Psoas muscle (tissue), 8 donors: ENCODE results near the gene CD19. TPM values are rescaled to one million over a fixed set of nuclear protein-coding genes. Genes with fewer than 3 reads are reported as not detected.
A peak's percentile ranks its signal among the peaks of the same experiment; 100 is the strongest.
"Not testable (repeated sequence)": the region's sequence is repeated elsewhere in the genome, so short reads cannot be mapped to it uniquely, and the experiment has no call there.

ENCODE experiments used
- ATAC-seq, 4 donors: fragments of 200-7000 bp; cut with Tn5 transposase; one replicate each; pipeline ENCODE4 v1.9.1; 2020; ENCODE audit warnings: moderate library complexity in 3 of 4, mild to moderate bottlenecking in 2 of 4
- DNase-seq, 2 donors: peaks; one replicate each; pipeline ENCODE4 v3.0.0-alpha.2; 2020
- H3K27ac ChIP-seq: fragments of 200-600 bp; one replicate; pipeline ENCODE4 v1.8.0; 2022
- H3K27me3 ChIP-seq, 3 donors: fragments of 200-600 bp in 1 of 3; one replicate each; pipeline versions ENCODE4 v1.6.1 to v1.8.0; 2013 to 2022; ENCODE audit warnings: low read length in 2 of 3, mild to moderate bottlenecking in 2 of 3, moderate library complexity in 1 of 3; ENCODE audit not compliant: insufficient read depth in 3 of 3
- H3K36me3 ChIP-seq, 2 donors: fragments of 200-600 bp in 1 of 2; one replicate each; pipeline versions ENCODE4 v1.6.1 to v1.8.0; 2013 to 2022; ENCODE audit warnings: low read depth in 1 of 2, mild to moderate bottlenecking in 1 of 2, moderate library complexity in 1 of 2; ENCODE audit not compliant: insufficient read depth in 1 of 2
- H3K4me1 ChIP-seq: fragments of 200-600 bp; one replicate; pipeline ENCODE4 v1.8.0; 2022
- H3K4me3 ChIP-seq: fragments of 200-600 bp; one replicate; pipeline ENCODE4 v1.8.0; 2022; ENCODE audit warnings: mild to moderate bottlenecking
- H3K9me3 ChIP-seq: fragments of 200-600 bp; one replicate; pipeline ENCODE4 v1.8.0; 2022
- CTCF ChIP-seq: fragments of 200-600 bp; IDR thresholded peaks from one replicate; pipeline ENCODE4 v1.8.0; 2022; ENCODE audit warnings: antibody characterized with exemption
- WGBS, 3 donors: extraction: QIAGEN DNeasy Blood & Tissue Kit; methylation state at CpG; one replicate each; pipeline versions ENCODE4 v1.1.6 to v1.1.7; 2013; 5-methylcytosine and 5-hydroxymethylcytosine counted together
- intact Hi-C, 2 donors: fragments of 100-400 bp; cut with DNase I; formaldehyde crosslinking; loops; one replicate each; pipeline versions ENCODE4 v1.11.0 to v1.14.2; 2022
- polyA plus RNA-seq, 3 donors: library from polyadenylated mRNA; stranded (reverse); fragments of 200-250 nt; gene quantifications; one replicate each; pipeline ENCODE4 v1.2.3, GENCODE V29; 2013
- total RNA-seq, 4 donors: library from RNA; stranded (reverse); fragmentation: NEBNext Ultra II Directional in 2 of 4; extraction: Animal tissue kit (Norgen Biotek cat#: 25700) in 2 of 4; gene quantifications; one replicate each; pipeline versions ENCODE4 v1.2.1 to v1.2.4, GENCODE V29; 2021 to 2023
- donor health status: healthy with polysubstance abuse.
- donor health status: DM: no; HTN: no; CAD: no; lungs with moderate emphysema.
- donor health status: Bipolar disorder and iron deficiency.
- donor health status: healthy.
- donor health status: DM: yes; HTN: yes; CAD: no.
- donor health status: DM: no; HTN: no; CAD: no.
- donor health status: DM: no; HTN: no; CAD: no.
- donor health status: DM: yes; HTN: yes; CAD: no.

The CD19 gene
- total and polyA plus RNA-seq, 7 donors = 0.10 to 0.32 (median 0.15) TPM; not detected in 3

- Histone ChIP-seq H3K27ac (no peak overlapping the region), H3K27me3 (no peaks in the 10 kb centered on the region), H3K9me3 (no peaks in the 10 kb centered on the region), H3K4me1 (no peaks in the 10 kb centered on the region), H3K36me3 (peaks cover 0 to 41% of the 10 kb centered on the region in 2 donors), H3K4me3 (no peak overlapping the region)
- intact Hi-C loops = no loop called here
- WGBS, 3 donors = 87 to 91% (median 90%) methylated on average over 4 of the region's 4 CpGs
- ATAC-seq (no peak), DNase-seq (no peak)
- no peak for TF ChIP-seq CTCF
Observed at GRCh38 chr16:28967156-28967555, 35.4 kb downstream of the CD19 start.

GRCh38 chr16:28969696-28970095 lies 37.9 kb downstream of the CD19 start:
- not testable (repeated sequence) for H3K4me3 ChIP-seq, H3K27me3 ChIP-seq, H3K9me3 ChIP-seq, DNase-seq, ATAC-seq, H3K4me1 ChIP-seq, H3K27ac ChIP-seq
- WGBS, 3 donors = 87 to 91% (median 90%) methylated on average over 2 of the region's 2 CpGs
- intact Hi-C loops = loop anchor here in 1 of 2 donors (10.0 kb wide), 1 partner anchor 1505 kb away; no protein-coding TSS in a partner anchor
- H3K36me3 ChIP-seq = peaks cover 0 to 16% of the 10 kb centered on the region in 2 donors

GRCh38 chr16:28974007-28974436 lies 42.3 kb downstream of the CD19 start:
- ATAC-seq = peak; percentile 13 to 66 (median 58)
- H3K4me3 ChIP-seq = peak overlapping the region; percentile 99
- H3K27ac ChIP-seq = peak overlapping the region; percentile 79
- H3K36me3 ChIP-seq = peaks cover 5 to 25% of the 10 kb centered on the region in 2 donors
- WGBS, 3 donors = 0% methylated on average over 17 of the region's 17 CpGs
- H3K27me3 ChIP-seq = no peaks in the 10 kb centered on the region
- TF ChIP-seq CTCF = peak; percentile 48
- H3K4me1 ChIP-seq = peaks cover 12% of the 10 kb centered on the region
- H3K9me3 ChIP-seq = no peaks in the 10 kb centered on the region
- intact Hi-C loops = loop anchor here in 1 of 2 donors (10.0 kb wide), 1 partner anchor 1509 kb away; no protein-coding TSS in a partner anchor
- DNase-seq = peak; percentile 59 to 70

- 0 to 1% (median 0%) methylated on average over 50 to 60 of the region's 60 CpGs for WGBS, 3 donors
- TF ChIP-seq CTCF = no peak
Observed at GRCh38 chr16:28974437-28975157, 42.8 kb downstream of the CD19 start, which contains the start of gene SPNS1. Gene SPNS1, plus strand, starts transcription at chr16:28974778. Its CDS starts 374 bp downstream, at chr16:28975152.

GRCh38 chr16:28975158-28975599 lies 43.4 kb downstream of the CD19 start:
- Histone ChIP-seq H3K4me3 (peak overlapping the region; percentile 99), H3K36me3 (peaks cover 9 to 37% of the 10 kb centered on the region in 2 donors), H3K27ac (peak overlapping the region; percentile 79), H3K9me3 (no peaks in the 10 kb centered on the region), H3K27me3 (no peaks in the 10 kb centered on the region), H3K4me1 (peaks cover 12% of the 10 kb centered on the region)
- intact Hi-C loops = loop anchor here in 1 of 2 donors (10.0 kb wide), 1 partner anchor 1510 kb away; no protein-coding TSS in a partner anchor
- no peak for DNase-seq
- ATAC-seq = peak in 3 of 4 donors; percentile 5 to 11 (median 9)
- 4 to 6% (median 5%) methylated on average over 29 to 30 of the region's 30 CpGs for WGBS, 3 donors
- TF ChIP-seq CTCF = no peak

More at GRCh38 chr16:28974437-28975157, 42.8 kb downstream of the CD19 start, which contains the start of gene SPNS1:
- peak; percentile 98 to 99 for DNase-seq
- Histone ChIP-seq H3K9me3 (no peaks in the 10 kb centered on the region), H3K27me3 (no peaks in the 10 kb centered on the region), H3K4me3 (peak within 1 kb of the TSS; percentile 99), H3K27ac (peak within 1 kb of the TSS; percentile 79), H3K4me1 (peaks cover 12% of the 10 kb centered on the region), H3K36me3 (peaks cover 9 to 31% of the 10 kb centered on the region in 2 donors)
- peak; percentile 98 to 99 (median 99) for ATAC-seq
- intact Hi-C loops = loop anchor here in 1 of 2 donors (10.0 kb wide), 1 partner anchor 1510 kb away; no protein-coding TSS in a partner anchor
